Activated CD4-positive, alpha-beta T cell treated with anti-CD3 and anti-CD28 coated beads, Interleukin-2, Interleukin-6, amounts not matched to agents 100 ng/mL and 50 ng/mL, durations not matched to agents 16 hours and 8 hours (primary cell): ENCODE data around the gene MRPS11.
"Not testable (repeated sequence)": the region's sequence is repeated elsewhere in the genome, so short reads cannot be mapped to it uniquely, and the experiment has no call there.

Experiments used
- DNase-seq: peaks from one replicate; pipeline ENCODE4 v3.0.0-alpha.2; 2020

Gene MRPS11

GRCh38 chr15:88456733-88457132 lies 10.8 kb upstream of the MRPS11 start:
- DNase-seq, result no peak

- no peak for DNase-seq
Observed at GRCh38 chr15:88463870-88464532, 3.5 kb upstream of the MRPS11 start.

GRCh38 chr15:88465633-88466224 lies 1.8 kb upstream of the MRPS11 start:
- peak; percentile 55 for DNase-seq

DNA sequence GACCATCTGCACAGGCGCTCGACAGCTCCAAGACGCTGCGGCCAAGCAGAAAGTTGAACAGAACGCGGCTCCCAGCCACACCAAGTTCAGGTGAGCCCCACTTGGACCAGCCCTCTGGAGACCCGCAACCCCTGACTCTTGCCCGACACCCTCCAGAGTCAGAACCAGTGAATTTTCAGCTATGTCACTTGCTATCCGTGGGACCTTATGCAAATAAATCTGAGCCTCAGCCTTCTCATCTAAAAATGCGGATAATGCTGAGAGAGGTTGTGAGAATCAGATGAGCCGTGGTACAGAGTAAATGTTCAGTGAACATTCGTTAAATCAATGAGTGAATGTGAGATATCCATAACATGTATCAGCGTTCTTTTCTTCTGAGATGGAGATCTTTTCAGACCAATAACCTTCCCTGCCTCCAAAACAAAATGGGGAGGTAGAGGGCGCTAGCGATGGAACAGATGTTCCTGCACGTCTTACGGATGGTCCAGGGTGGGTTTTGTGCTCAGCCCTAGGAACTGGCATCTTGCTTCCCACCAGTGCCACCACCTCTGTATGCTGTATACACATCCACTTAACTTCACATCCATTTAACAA lies 524 bp downstream of the MRPS11 start:
- DNase-seq, result peak; percentile 25

- DNase-seq, result not testable (repeated sequence)
Observed at GRCh38 chr15:88468721-88469120, 1.2 kb downstream of the MRPS11 start.

DNA sequence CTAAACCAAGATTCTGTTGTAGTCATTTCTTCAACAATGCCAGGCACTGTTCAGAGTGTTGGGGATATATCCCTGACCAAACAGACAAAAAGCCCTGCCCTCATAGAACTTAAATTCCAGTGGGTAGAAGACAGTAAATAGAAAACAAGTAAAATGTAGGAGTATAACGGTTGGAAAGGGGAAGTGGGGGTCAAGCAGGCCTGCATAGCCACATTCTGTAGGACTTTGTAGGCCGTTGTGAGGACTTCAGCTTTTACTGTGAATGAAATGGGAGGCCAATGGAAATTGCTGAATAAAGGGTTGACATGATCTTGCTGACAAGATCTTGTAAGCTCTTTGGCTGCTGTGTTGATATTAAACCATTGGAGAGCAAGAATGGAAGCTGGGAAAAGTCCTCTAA lies 1.8 kb downstream of the MRPS11 start:
- no peak for DNase-seq

DNA sequence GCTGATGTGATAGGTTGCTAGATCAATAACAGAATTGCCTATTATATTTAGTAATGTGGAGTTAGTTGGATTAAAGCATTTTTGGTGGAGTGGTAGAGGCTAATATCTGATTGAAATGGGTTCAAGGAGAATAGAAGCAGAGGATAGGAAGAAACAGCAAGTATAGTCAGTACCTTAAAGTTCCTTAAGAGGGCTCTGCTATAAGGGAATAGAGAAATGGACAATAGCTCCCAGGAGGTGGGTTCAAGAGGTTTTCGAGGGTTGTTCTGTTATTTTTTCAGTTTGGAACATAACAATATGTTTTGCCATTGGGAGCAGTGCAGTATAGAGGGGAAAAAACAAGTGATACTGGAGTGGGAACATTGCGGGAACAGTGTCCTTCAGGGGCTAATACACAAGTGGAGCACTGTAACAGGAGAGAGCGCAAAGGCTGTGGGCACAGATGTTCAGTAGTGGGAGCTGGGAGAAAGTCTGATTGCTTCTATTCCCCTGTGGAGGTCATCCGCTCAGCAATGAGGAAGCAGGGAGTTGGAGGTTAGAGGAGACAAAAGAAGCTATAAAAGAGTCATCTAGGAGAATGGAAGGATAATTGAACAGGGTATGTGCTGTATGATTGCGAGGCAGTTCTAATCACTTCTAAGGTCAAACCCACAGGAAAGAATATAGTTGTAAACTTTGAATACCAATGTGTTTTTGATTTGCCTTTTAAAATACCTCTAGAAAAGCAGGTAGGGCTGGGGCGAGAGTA lies 3.3 kb downstream of the MRPS11 start:
- no peak for DNase-seq

GRCh38 chr15:88472225-88472624 lies 4.7 kb downstream of the MRPS11 start:
- peak; percentile 26 for DNase-seq

DNA sequence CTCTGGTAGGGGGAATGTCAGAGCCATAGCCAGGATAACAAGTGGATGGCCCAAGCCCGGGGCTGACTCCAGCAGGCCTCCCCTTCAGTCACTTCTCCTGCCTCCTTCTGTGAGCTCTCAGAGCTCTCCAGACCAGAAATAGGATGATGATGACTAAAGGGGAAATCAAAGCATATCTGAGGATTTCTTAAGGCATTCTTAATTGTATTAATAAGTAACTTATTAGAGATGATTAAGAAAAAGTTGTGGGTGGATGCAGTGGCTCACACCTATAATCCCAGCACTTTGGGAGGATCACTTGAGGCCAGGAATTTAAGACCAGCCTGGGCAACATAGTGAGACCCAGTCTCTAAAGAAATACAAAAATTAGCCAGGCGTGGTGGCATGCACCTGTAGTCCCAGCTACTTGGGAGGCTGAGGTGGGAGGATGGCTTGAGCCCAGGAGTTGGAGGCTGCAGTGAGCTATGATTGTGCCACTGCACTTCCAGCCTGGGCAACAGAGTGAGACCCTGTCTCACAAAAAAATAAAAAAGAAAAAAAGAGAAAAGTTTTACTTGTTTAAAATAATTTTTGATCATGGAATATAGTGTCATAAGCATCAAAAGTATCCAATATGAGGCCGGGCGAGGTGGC lies 6.3 kb downstream of the MRPS11 start:
- not testable (repeated sequence) for DNase-seq

DNA sequence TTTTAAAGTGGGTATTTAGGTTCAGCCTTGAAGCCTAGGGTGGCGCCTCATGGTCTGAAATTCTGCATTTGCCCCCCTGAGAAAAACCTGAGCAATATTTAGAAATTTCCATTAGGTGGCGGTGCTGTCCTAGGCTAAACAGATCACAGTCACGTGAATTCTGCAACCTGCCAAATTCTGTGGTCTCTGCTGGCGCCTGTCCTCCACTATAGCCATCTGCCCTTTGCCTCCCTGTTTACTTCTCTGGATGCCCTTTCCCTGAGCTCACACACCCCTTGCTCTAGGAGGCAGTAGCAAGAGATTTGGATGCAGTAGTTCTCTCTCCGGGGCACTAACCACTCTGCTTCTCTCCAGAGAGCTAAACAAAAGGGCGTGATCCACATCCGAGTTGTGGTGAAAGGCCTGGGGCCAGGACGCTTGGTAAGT lies 9.1 kb downstream of the MRPS11 start:
- DNase-seq, result peak; percentile 27

GRCh38 chr15:88477126-88477525 lies 9.6 kb downstream of the MRPS11 start:
- no peak for DNase-seq

GRCh38 chr15:88477904-88478303 lies 10.4 kb downstream of the MRPS11 start:
- no peak for DNase-seq

DNA sequence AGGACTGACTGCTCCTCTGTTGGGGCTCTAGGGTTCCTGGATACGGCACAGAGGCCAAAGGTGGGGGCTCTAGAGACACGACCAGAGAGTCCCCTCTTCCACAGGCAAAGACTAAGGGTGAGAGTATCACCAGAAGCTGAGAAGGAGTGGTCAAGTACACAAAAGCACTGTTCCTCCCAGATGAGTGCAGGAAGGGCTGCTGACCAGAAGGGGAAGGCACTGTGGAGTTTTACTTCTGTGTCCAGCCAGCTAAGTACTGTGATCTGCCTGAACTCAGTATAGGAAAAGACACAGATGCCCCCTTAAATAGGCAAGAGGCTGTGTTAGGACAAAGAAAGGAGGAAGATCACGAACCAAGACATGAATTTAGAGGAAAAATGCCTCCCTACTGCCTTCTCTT lies 11.7 kb downstream of the MRPS11 start:
- no peak for DNase-seq

- no peak for DNase-seq
Observed at GRCh38 chr15:88480981-88481380, 13.5 kb downstream of the MRPS11 start.

- DNase-seq, result no peak
Observed at GRCh38 chr15:88482263-88482662, 14.8 kb downstream of the MRPS11 start.

GRCh38 chr15:88484682-88485331 lies 17.3 kb downstream of the MRPS11 start:
- no peak for DNase-seq

- DNase-seq, result no peak
Observed at GRCh38 chr15:88487178-88487795, 19.8 kb downstream of the MRPS11 start.

DNA sequence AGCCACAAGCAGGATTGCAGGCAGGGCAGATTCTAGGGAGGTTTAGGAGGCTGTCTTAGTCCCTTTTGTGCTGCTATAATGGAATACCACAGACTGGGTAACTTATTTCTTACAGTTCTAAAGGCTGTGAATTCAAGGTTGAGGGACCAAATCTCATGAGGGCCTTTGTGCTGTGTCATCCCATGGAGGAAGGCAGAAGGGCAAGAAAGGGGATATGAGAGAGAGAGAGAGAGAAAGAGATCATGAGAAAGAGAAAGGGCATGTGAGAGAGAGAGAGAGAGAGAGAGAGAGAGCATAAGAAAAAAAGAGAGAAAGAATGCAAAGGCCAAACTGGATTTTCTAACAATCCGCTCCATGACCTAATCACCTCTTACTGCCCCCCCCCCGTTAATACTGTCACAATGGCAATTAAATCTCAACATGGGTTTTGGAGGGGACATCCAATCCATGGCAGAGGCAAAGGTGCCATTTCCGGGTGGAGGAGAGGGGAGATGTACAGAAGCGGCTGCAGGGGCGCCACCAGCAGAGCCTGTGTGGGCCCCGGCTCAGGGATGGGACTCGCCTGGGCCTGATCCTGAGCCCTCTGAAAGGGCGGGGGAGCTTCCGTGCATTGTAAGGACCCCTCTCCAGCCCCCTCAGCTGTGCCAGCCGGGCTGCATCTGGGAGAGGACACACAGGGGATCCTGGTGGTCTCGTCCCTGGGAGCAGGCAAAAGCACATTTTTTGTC lies 20.5 kb downstream of the MRPS11 start:
- DNase-seq, result no peak

- DNase-seq, result no peak
Observed at GRCh38 chr15:88489321-88489720, 21.8 kb downstream of the MRPS11 start.

DNA sequence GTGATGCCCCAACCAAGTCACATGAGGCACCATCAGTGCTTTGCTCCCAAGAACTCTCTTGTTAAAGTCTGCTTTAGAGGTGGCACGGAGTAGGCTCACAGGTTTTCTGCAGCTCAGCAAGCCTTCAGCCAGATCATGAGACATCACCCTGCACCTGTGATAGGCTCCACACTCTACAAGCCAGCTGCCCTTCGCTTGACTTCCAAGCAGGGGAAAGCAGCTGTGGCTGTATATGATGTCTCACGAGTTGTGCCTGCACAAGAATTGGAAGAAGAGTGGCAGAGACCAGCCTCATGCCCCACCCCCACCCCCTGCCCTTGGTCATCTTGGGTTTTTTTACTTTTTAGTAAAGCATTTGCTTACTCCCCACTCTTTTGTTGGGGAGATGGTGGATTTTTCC lies 22.5 kb downstream of the MRPS11 start:
- DNase-seq, result no peak

- DNase-seq, result no peak
Observed at GRCh38 chr15:88491158-88491557, 23.6 kb downstream of the MRPS11 start.

- DNase-seq, result no peak
Observed at GRCh38 chr15:88493844-88494243, 26.3 kb downstream of the MRPS11 start.
